ENCODE results near the gene CGNL1.

Gene CGNL1

GRCh38 chr15:57384816-57385215, 8.5 kb downstream of the CGNL1 start:
- Histone ChIP-seq H2BK5ac (ENCODE audit: low read length) (no peak overlapping the region), H2BK15ac (ENCODE audit: low read length) (no peak overlapping the region), H3K79me1 (ENCODE audit: low read depth, low read length) (no peaks in the 10 kb centered on the region), H3K9me3 (replicated peaks in 1 of 2; ENCODE audit: control insufficient read depth in 2 of 2, insufficient read depth in 1 of 2, low read depth in 1 of 2, low read length in 2 of 2) (no peaks in the 10 kb centered on the region), H3K14ac (ENCODE audit: low read length) (no peak overlapping the region), H2BK12ac (ENCODE audit: low read length) (no peak overlapping the region), H4K91ac (ENCODE audit: low read depth, low read length, poor library complexity) (no peak overlapping the region), H3K4me2 (ENCODE audit: insufficient read depth, low read length, poor library complexity, severe bottlenecking) (no peak overlapping the region), H3K18ac (ENCODE audit: low read length) (no peak overlapping the region), H3K27ac (replicated peaks; ENCODE audit: low read length) (no peak overlapping the region), H2AFZ (ENCODE audit: low read length) (no peak overlapping the region), H4K8ac (ENCODE audit: low read depth, low read length) (no peak overlapping the region), H3K27me3 (ENCODE audit: control insufficient read depth in 3 of 3, insufficient read depth in 3 of 3, low read depth in 1 of 3, low read length in 3 of 3) (no peaks in the 10 kb centered on the region), H2AK5ac (ENCODE audit: low read depth, low read length) (no peak overlapping the region), H2BK120ac (ENCODE audit: low read depth, low read length) (no peak overlapping the region), H3K4ac (ENCODE audit: low read length) (no peak overlapping the region), H3K23ac (ENCODE audit: low read depth, low read length, poor library complexity) (no peak overlapping the region), H3K4me3 (ENCODE audit: low read length in 2 of 2) (no peak overlapping the region), H3K36me3 (replicated peaks in 1 of 2; ENCODE audit: control insufficient read depth in 2 of 2, insufficient read depth in 2 of 2, low read length in 2 of 2) (no peaks in the 10 kb centered on the region), H3K4me1 (ENCODE audit: control insufficient read depth in 2 of 2, insufficient read depth in 1 of 2, low read depth in 1 of 2, low read length in 2 of 2) (peaks cover 22 to 26% of the 10 kb centered on the region in 2 donors), H3K9ac (ENCODE audit: low read depth, low read length, poor library complexity) (no peak overlapping the region)
- DNase-seq (ENCODE audit: low spot score): no peak
- WGBS, 2 donors (ENCODE audit: extremely low coverage in 2 of 2, insufficient read length in 2 of 2, insufficient replicate concordance in 1 of 2): no CpG with 5 or more reads among the region's 2 CpGs

DNA sequence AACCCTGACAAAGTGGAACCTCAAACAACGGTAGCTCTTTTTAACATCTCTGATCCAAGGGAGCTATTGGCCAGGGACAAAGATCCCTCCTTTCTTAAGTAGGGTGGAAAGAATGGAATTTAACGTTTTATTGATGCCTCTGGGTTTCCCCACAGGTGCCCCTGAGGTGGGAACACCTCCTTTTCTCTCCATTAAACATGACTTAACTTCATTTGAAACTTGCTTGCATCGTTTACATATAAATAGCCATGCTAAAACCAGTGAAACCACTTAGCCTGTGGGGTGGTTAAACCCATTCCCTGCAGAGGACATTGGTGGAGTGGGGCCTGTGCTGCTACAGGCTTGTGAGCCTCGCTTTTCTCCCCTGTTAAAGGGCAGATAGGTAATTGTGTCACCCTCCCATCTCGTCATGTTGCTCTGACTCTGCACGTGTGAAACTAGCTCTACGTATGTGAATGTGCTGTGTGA, 9.7 kb downstream of the CGNL1 start:
- Histone ChIP-seq H4K8ac (ENCODE audit: low read depth, low read length) (no peak overlapping the region), H2BK15ac (ENCODE audit: low read length) (no peak overlapping the region), H3K36me3 (replicated peaks in 1 of 2; ENCODE audit: control insufficient read depth in 2 of 2, insufficient read depth in 2 of 2, low read length in 2 of 2) (no peaks in the 10 kb centered on the region), H3K9ac (ENCODE audit: low read depth, low read length, poor library complexity) (no peak overlapping the region), H3K18ac (ENCODE audit: low read length) (no peak overlapping the region), H2BK12ac (ENCODE audit: low read length) (no peak overlapping the region), H3K4ac (ENCODE audit: low read length) (no peak overlapping the region), H3K4me1 (ENCODE audit: control insufficient read depth in 2 of 2, insufficient read depth in 1 of 2, low read depth in 1 of 2, low read length in 2 of 2) (peaks cover 22 to 26% of the 10 kb centered on the region in 2 donors), H3K4me3 (ENCODE audit: low read length in 2 of 2) (no peak overlapping the region), H3K79me1 (ENCODE audit: low read depth, low read length) (no peaks in the 10 kb centered on the region), H2AK5ac (ENCODE audit: low read depth, low read length) (no peak overlapping the region), H3K27me3 (ENCODE audit: control insufficient read depth in 3 of 3, insufficient read depth in 3 of 3, low read depth in 1 of 3, low read length in 3 of 3) (no peaks in the 10 kb centered on the region), H2AFZ (ENCODE audit: low read length) (no peak overlapping the region), H4K91ac (ENCODE audit: low read depth, low read length, poor library complexity) (no peak overlapping the region), H2BK5ac (ENCODE audit: low read length) (no peak overlapping the region), H2BK120ac (ENCODE audit: low read depth, low read length) (no peak overlapping the region), H3K23ac (ENCODE audit: low read depth, low read length, poor library complexity) (no peak overlapping the region), H3K27ac (replicated peaks; ENCODE audit: low read length) (no peak overlapping the region), H3K4me2 (ENCODE audit: insufficient read depth, low read length, poor library complexity, severe bottlenecking) (no peak overlapping the region), H3K9me3 (replicated peaks in 1 of 2; ENCODE audit: control insufficient read depth in 2 of 2, insufficient read depth in 1 of 2, low read depth in 1 of 2, low read length in 2 of 2) (peaks cover 0 to 2% of the 10 kb centered on the region in 2 donors), H3K14ac (ENCODE audit: low read length) (no peak overlapping the region)
- DNase-seq (ENCODE audit: low spot score): no peak
- WGBS, 2 donors (ENCODE audit: extremely low coverage in 2 of 2, insufficient read length in 2 of 2, insufficient replicate concordance in 1 of 2): no CpG with 5 or more reads among the region's 7 CpGs

GRCh38 chr15:57386976-57387375, 10.7 kb downstream of the CGNL1 start:
- no peak overlapping the region for H3K27ac ChIP-seq (replicated peaks; ENCODE audit: low read length)

GRCh38 chr15:57387564-57388076, 11.3 kb downstream of the CGNL1 start:
- whole genome bisulfite sequencing, 2 donors (ENCODE audit: extremely low coverage in 2 of 2, insufficient read length in 2 of 2, insufficient replicate concordance in 1 of 2): no CpG with 5 or more reads among the region's 3 CpGs
- H3K4me2 ChIP-seq (ENCODE audit: insufficient read depth, low read length, poor library complexity, severe bottlenecking): no peak overlapping the region
- peaks cover 18 to 22% of the 10 kb centered on the region in 2 donors for H3K4me1 ChIP-seq (ENCODE audit: control insufficient read depth in 2 of 2, insufficient read depth in 1 of 2, low read depth in 1 of 2, low read length in 2 of 2)
- no peak overlapping the region for H2BK15ac ChIP-seq (ENCODE audit: low read length)
- H2BK5ac ChIP-seq (ENCODE audit: low read length): no peak overlapping the region
- H2BK120ac ChIP-seq (ENCODE audit: low read depth, low read length): no peak overlapping the region
- no peak overlapping the region for H3K4ac ChIP-seq (ENCODE audit: low read length)
- H3K4me3 ChIP-seq (ENCODE audit: low read length in 2 of 2): no peak overlapping the region
- H3K9me3 ChIP-seq (replicated peaks in 1 of 2; ENCODE audit: control insufficient read depth in 2 of 2, insufficient read depth in 1 of 2, low read depth in 1 of 2, low read length in 2 of 2): peaks cover 0 to 2% of the 10 kb centered on the region in 2 donors
- H4K8ac ChIP-seq (ENCODE audit: low read depth, low read length): no peak overlapping the region
- H3K79me1 ChIP-seq (ENCODE audit: low read depth, low read length): no peaks in the 10 kb centered on the region
- H3K23ac ChIP-seq (ENCODE audit: low read depth, low read length, poor library complexity): no peak overlapping the region
- no peaks in the 10 kb centered on the region for H3K27me3 ChIP-seq (ENCODE audit: control insufficient read depth in 3 of 3, insufficient read depth in 3 of 3, low read depth in 1 of 3, low read length in 3 of 3)
- H3K27ac ChIP-seq (replicated peaks; ENCODE audit: low read length): no peak overlapping the region
- H2AFZ ChIP-seq (ENCODE audit: low read length): peak overlapping the region; percentile 71
- no peak overlapping the region for H4K91ac ChIP-seq (ENCODE audit: low read depth, low read length, poor library complexity)
- no peak overlapping the region for H2AK5ac ChIP-seq (ENCODE audit: low read depth, low read length)
- H3K9ac ChIP-seq (ENCODE audit: low read depth, low read length, poor library complexity): no peak overlapping the region
- no peak overlapping the region for H3K14ac ChIP-seq (ENCODE audit: low read length)
- DNase-seq (ENCODE audit: low spot score): no peak
- no peaks in the 10 kb centered on the region for H3K36me3 ChIP-seq (replicated peaks in 1 of 2; ENCODE audit: control insufficient read depth in 2 of 2, insufficient read depth in 2 of 2, low read length in 2 of 2)
- peak overlapping the region; percentile 62 for H3K18ac ChIP-seq (ENCODE audit: low read length)
- H2BK12ac ChIP-seq (ENCODE audit: low read length): no peak overlapping the region

More at GRCh38 chr15:57386976-57387375, 10.7 kb downstream of the CGNL1 start:
- Histone ChIP-seq H3K27me3 (ENCODE audit: control insufficient read depth in 3 of 3, insufficient read depth in 3 of 3, low read depth in 1 of 3, low read length in 3 of 3) (no peaks in the 10 kb centered on the region), H3K4me1 (ENCODE audit: control insufficient read depth in 2 of 2, insufficient read depth in 1 of 2, low read depth in 1 of 2, low read length in 2 of 2) (peaks cover 22 to 25% of the 10 kb centered on the region in 2 donors), H2BK120ac (ENCODE audit: low read depth, low read length) (no peak overlapping the region), H4K91ac (ENCODE audit: low read depth, low read length, poor library complexity) (no peak overlapping the region), H3K79me1 (ENCODE audit: low read depth, low read length) (no peaks in the 10 kb centered on the region), H3K9me3 (replicated peaks in 1 of 2; ENCODE audit: control insufficient read depth in 2 of 2, insufficient read depth in 1 of 2, low read depth in 1 of 2, low read length in 2 of 2) (peaks cover 0 to 2% of the 10 kb centered on the region in 2 donors), H2AFZ (ENCODE audit: low read length) (no peak overlapping the region), H2BK5ac (ENCODE audit: low read length) (no peak overlapping the region), H3K23ac (ENCODE audit: low read depth, low read length, poor library complexity) (no peak overlapping the region), H3K4me2 (ENCODE audit: insufficient read depth, low read length, poor library complexity, severe bottlenecking) (no peak overlapping the region), H3K36me3 (replicated peaks in 1 of 2; ENCODE audit: control insufficient read depth in 2 of 2, insufficient read depth in 2 of 2, low read length in 2 of 2) (no peaks in the 10 kb centered on the region), H4K8ac (ENCODE audit: low read depth, low read length) (no peak overlapping the region), H2AK5ac (ENCODE audit: low read depth, low read length) (no peak overlapping the region), H3K18ac (ENCODE audit: low read length) (no peak overlapping the region), H3K9ac (ENCODE audit: low read depth, low read length, poor library complexity) (no peak overlapping the region), H3K14ac (ENCODE audit: low read length) (no peak overlapping the region), H2BK12ac (ENCODE audit: low read length) (no peak overlapping the region), H2BK15ac (ENCODE audit: low read length) (no peak overlapping the region), H3K4ac (ENCODE audit: low read length) (no peak overlapping the region), H3K4me3 (ENCODE audit: low read length in 2 of 2) (no peak overlapping the region)
- no peak for DNase-seq (ENCODE audit: low spot score)
- WGBS, 2 donors (ENCODE audit: extremely low coverage in 2 of 2, insufficient read length in 2 of 2, insufficient replicate concordance in 1 of 2): no CpG with 5 or more reads among the region's 4 CpGs
